Measurements from ENCODE around the gene CYFIP1. TPM values are rescaled to one million over a fixed set of nuclear protein-coding genes. Genes with fewer than 3 reads are reported as not detected.

The CYFIP1 gene
- polyA plus RNA-seq, 2 of the 4 experiments (the other 2 are of a cell fraction): 68.2 to 69.4 TPM

DNA sequence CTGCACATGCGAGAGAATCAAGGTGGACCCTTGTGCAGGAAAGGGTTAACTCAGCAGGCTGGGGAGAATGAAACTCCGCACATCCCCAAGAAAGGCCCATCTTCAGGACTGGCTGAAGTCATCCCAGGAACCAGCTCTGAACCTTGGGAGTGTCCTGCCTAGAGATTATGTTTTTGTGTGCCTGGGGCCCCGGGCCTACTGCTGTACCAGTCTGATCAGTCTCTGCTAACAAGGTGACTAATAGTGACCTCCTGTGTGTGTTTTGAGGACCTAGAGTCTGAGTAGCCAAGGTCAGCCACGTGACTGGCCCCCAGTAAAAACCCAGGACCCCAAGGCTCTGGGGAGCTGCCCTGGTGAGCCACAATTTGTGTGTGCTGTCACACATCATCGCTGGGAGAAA, 58.2 kb downstream of the CYFIP1 start:
- Histone ChIP-seq H3K4me2 (no peak overlapping the region), H3K4me1 (no peaks in the 10 kb centered on the region), H3K4me3 (no peak overlapping the region), H3K9me3 (no peaks in the 10 kb centered on the region), H3K27ac (no peak overlapping the region)
- FAIRE-seq: no peak
- TF ChIP-seq HOXB13 (CRISPR knock-in tag; IDR thresholded peaks at IDR 0.05; ENCODE audit: low read depth) (no peak), SREBF2 (IDR thresholded peaks at IDR 0.05) (no peak), TP53 (CRISPR knock-in tag; IDR thresholded peaks at IDR 0.05) (no peak), PHF8 (IDR thresholded peaks at IDR 0.05; ENCODE audit: borderline replicate concordance, low read depth) (no peak), MYC (IDR thresholded peaks at IDR 0.05; ENCODE audit: borderline replicate concordance, low read length) (no peak), FOSB (CRISPR knock-in tag; IDR thresholded peaks at IDR 0.05) (no peak), KDM5A (IDR thresholded peaks at IDR 0.05) (no peak), ZSCAN20 (CRISPR knock-in tag; IDR thresholded peaks at IDR 0.05) (no peak), CBX2 (IDR thresholded peaks at IDR 0.05; ENCODE audit: borderline replicate concordance, low read depth) (no peak), CHD2 (IDR thresholded peaks at IDR 0.05; ENCODE audit: low read length, partially characterized antibody) (no peak), NPAS2 (CRISPR knock-in tag; IDR thresholded peaks at IDR 0.05; ENCODE audit: borderline replicate concordance) (no peak), ZFP36 (IDR thresholded peaks at IDR 0.05; ENCODE audit: borderline replicate concordance, partially characterized antibody) (no peak), BCL3 (IDR thresholded peaks at IDR 0.05) (no peak), ZNF302 (CRISPR knock-in tag; IDR thresholded peaks at IDR 0.05) (no peak), RAD21 (conservative IDR thresholded peaks at IDR 0.05 in 1 of 2, IDR thresholded peaks at IDR 0.05 in 1 of 2) (no peak), NR3C1 (IDR thresholded peaks at IDR 0.05) (no peak)
- TF ChIP-seq, protein P1, sequence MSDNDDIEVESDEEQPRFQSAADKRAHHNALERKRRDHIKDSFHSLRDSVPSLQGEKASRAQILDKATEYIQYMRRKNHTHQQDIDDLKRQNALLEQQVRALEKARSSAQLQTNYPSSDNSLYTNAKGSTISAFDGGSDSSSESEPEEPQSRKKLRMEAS (IDR thresholded peaks at IDR 0.05): no peak
- TF ChIP-seq, protein P2, sequence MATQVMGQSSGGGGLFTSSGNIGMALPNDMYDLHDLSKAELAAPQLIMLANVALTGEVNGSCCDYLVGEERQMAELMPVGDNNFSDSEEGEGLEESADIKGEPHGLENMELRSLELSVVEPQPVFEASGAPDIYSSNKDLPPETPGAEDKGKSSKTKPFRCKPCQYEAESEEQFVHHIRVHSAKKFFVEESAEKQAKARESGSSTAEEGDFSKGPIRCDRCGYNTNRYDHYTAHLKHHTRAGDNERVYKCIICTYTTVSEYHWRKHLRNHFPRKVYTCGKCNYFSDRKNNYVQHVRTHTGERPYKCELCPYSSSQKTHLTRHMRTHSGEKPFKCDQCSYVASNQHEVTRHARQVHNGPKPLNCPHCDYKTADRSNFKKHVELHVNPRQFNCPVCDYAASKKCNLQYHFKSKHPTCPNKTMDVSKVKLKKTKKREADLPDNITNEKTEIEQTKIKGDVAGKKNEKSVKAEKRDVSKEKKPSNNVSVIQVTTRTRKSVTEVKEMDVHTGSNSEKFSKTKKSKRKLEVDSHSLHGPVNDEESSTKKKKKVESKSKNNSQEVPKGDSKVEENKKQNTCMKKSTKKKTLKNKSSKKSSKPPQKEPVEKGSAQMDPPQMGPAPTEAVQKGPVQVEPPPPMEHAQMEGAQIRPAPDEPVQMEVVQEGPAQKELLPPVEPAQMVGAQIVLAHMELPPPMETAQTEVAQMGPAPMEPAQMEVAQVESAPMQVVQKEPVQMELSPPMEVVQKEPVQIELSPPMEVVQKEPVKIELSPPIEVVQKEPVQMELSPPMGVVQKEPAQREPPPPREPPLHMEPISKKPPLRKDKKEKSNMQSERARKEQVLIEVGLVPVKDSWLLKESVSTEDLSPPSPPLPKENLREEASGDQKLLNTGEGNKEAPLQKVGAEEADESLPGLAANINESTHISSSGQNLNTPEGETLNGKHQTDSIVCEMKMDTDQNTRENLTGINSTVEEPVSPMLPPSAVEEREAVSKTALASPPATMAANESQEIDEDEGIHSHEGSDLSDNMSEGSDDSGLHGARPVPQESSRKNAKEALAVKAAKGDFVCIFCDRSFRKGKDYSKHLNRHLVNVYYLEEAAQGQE (IDR thresholded peaks at IDR 0.05): no peak
- CTCF ChIA-PET: interaction anchor here (1.2 kb wide), 1 partner anchor 12 kb away, joined by 3 read pairs; no protein-coding TSS in a partner anchor
- WGBS (ENCODE audit: missing lambda C conversion rate): 80% methylated on average over 5 of the region's 5 CpGs
- ATAC-seq: no peak; a peak in 1 of 6 replicates
- DNase-seq (ENCODE audit: low read depth in 1 of 2, low spot score in 1 of 2): no peak
- POLR2A ChIA-PET: no interaction called here

- Histone ChIP-seq H3K9me3 (no peaks in the 10 kb centered on the region), H3K4me1 (peaks cover 4% of the 10 kb centered on the region; the same call in 1 of the 3 replicates), H3K4me2 (no peak overlapping the region), H3K4me3 (no peak overlapping the region), H3K27ac (no peak overlapping the region)
- FAIRE-seq: no peak
- TF ChIP-seq FOXS1 (CRISPR knock-in tag; IDR thresholded peaks at IDR 0.05): no peak
- TF ChIP-seq CHD4 (IDR thresholded peaks at IDR 0.05; ENCODE audit: borderline replicate concordance): no peak
- TF ChIP-seq FOSL2 (IDR thresholded peaks at IDR 0.05): no peak
- TF ChIP-seq FOSL2 (CRISPR knock-in tag; IDR thresholded peaks at IDR 0.05): no peak
- TF ChIP-seq KDM5A (IDR thresholded peaks at IDR 0.05): no peak
- no peak for TF ChIP-seq NR3C1 (IDR thresholded peaks at IDR 0.05)
- no peak for TF ChIP-seq MAFK (IDR thresholded peaks at IDR 0.05; ENCODE audit: partially characterized antibody)
- no peak for DNase-seq (ENCODE audit: low read depth in 1 of 2, low spot score in 1 of 2)
- ChIA-PET POLR2A (no interaction called here), CTCF (no interaction called here)
- 82% methylated on average over 3 of the region's 3 CpGs for WGBS (ENCODE audit: missing lambda C conversion rate)
- ATAC-seq: no peak
Observed at GRCh38 chr15:22919171-22919570, 61.0 kb downstream of the CYFIP1 start.
